Panc1 (cell line): ENCODE data around the gene COL13A1.

ENCODE experiments used
- CTCF ChIP-seq: fragments of 450-650 bp; IDR thresholded peaks from 2 replicates; pipeline ENCODE4 v1.5.1; 2017; ENCODE audit warnings: mild to moderate bottlenecking
- POLR2AphosphoS5 ChIP-seq: IDR thresholded peaks from 2 replicates; pipeline ENCODE4 v1.6.1; 2012; ENCODE audit warnings: mild to moderate bottlenecking, low read depth, low read length, moderate library complexity
- REST ChIP-seq, 2 experiments: IDR thresholded peaks; 2 replicates each; pipeline ENCODE4 v1.6.1; 2011 to 2012; ENCODE audit warnings: low read depth in 2 of 2, control low read depth in 1 of 2, low read length in 1 of 2, mild to moderate bottlenecking in 1 of 2, moderate library complexity in 1 of 2; ENCODE audit not compliant: insufficient read depth in 1 of 2
- SIN3A ChIP-seq: IDR thresholded peaks from 2 replicates; pipeline ENCODE4 v1.6.1; 2012; ENCODE audit warnings: low read depth, mild to moderate bottlenecking, low read length, moderate library complexity, borderline replicate concordance; ENCODE audit not compliant: insufficient read depth
- TCF7L2 ChIP-seq: IDR thresholded peaks from 2 replicates; pipeline ENCODE4 v1.6.1; 2011; ENCODE audit warnings: mild to moderate bottlenecking, low read depth, low read length, inconsistent platforms

GRCh38 chr10:69807122-69807521 is 5.4 kb downstream of the COL13A1 start:
- TF ChIP-seq CTCF (no peak), POLR2AphosphoS5 (no peak), SIN3A (no peak), REST (IDR thresholded peaks at IDR 0.05; ENCODE audit: insufficient read depth in 1 of 2, low read depth in 2 of 2, low read length in 1 of 2) (no peak), TCF7L2 (no peak)
